KMS-11 (cell line): ENCODE data around the gene ATF7.
"Not testable (repeated sequence)": the region's sequence is repeated elsewhere in the genome, so short reads cannot be mapped to it uniquely, and the experiment has no call there.

ENCODE experiments used
- H2AFZ ChIP-seq: fragments of 200-600 bp; sonication (generic); 2 replicates; pipeline ENCODE4 v1.6.1; 2016; ENCODE audit warnings: antibody characterized with exemption, mixed run types, low read depth
- H3K27ac ChIP-seq: fragments of 200-600 bp; sonication (generic); 2 replicates; pipeline ENCODE4 v1.6.1; 2016; ENCODE audit warnings: mild to moderate bottlenecking, mixed run types
- H3K27me3 ChIP-seq: fragments of 200-600 bp; sonication (generic); 2 replicates; pipeline ENCODE4 v1.6.1; 2017; ENCODE audit warnings: mild to moderate bottlenecking, low read depth, mixed run types, moderate library complexity; ENCODE audit not compliant: insufficient read depth
- H3K36me3 ChIP-seq: fragments of 200-600 bp; sonication (generic); 2 replicates; pipeline ENCODE4 v1.6.1; 2017; ENCODE audit warnings: mild to moderate bottlenecking, mixed run types; ENCODE audit not compliant: insufficient read depth
- H3K4me1 ChIP-seq: fragments of 200-600 bp; sonication (generic); 2 replicates; pipeline ENCODE4 v1.6.1; 2016; ENCODE audit warnings: mild to moderate bottlenecking, low read depth, mixed run types; ENCODE audit not compliant: poor library complexity, severe bottlenecking
- H3K4me2 ChIP-seq: fragments of 200-600 bp; sonication (generic); 2 replicates; pipeline ENCODE4 v1.7.0; 2016; ENCODE audit warnings: mild to moderate bottlenecking, mixed run types
- H3K4me3 ChIP-seq: fragments of 200-600 bp; sonication (generic); IDR thresholded peaks from 2 replicates; pipeline ENCODE4 v1.6.1; 2017; ENCODE audit warnings: low read depth, low read length, mixed read lengths; ENCODE audit not compliant: insufficient read depth
- H3K79me2 ChIP-seq: fragments of 200-600 bp; sonication (generic); 2 replicates; pipeline ENCODE4 v1.6.1; 2016; ENCODE audit warnings: low read depth, mixed run types; ENCODE audit not compliant: insufficient read depth
- H3K9ac ChIP-seq: fragments of 200-600 bp; sonication (generic); 2 replicates; pipeline ENCODE4 v1.6.1; 2016; ENCODE audit warnings: mild to moderate bottlenecking, mixed run types
- H4K20me1 ChIP-seq: fragments of 200-600 bp; sonication (generic); 2 replicates; pipeline ENCODE4 v1.6.1; 2016; ENCODE audit warnings: mild to moderate bottlenecking, mixed run types; ENCODE audit not compliant: insufficient read depth
- TF ChIP-seq, protein P1 (sequence below): fragments of 200-600 bp; sonication (generic); conservative IDR thresholded peaks from 2 replicates; pipeline ENCODE4 v1.6.1; 2017; ENCODE audit warnings: low read depth, mild to moderate bottlenecking, antibody characterized with exemption, low read length, moderate library complexity, mixed read lengths

Gene ATF7

DNA sequence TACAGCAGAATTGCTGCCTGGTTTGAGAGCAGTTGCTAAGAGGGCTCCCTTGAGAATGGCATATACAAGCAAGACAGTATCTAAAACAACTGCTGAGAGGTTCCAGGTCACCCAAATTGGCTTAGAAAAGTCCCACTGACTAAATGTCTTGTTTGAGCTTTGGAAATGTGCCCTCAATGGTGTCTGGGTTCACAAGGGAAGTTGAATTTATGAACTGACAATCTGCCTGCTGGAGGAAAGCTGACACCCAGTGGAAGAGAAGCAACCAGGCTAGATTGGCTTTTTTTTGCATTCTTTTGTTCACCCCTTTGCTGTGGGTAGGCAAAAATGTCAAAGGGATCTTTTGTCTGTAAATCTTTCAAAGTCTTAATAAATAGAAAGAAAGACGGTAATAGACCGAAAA is 74.3 kb downstream of the ATF7 start:
- TF ChIP-seq, protein P1, sequence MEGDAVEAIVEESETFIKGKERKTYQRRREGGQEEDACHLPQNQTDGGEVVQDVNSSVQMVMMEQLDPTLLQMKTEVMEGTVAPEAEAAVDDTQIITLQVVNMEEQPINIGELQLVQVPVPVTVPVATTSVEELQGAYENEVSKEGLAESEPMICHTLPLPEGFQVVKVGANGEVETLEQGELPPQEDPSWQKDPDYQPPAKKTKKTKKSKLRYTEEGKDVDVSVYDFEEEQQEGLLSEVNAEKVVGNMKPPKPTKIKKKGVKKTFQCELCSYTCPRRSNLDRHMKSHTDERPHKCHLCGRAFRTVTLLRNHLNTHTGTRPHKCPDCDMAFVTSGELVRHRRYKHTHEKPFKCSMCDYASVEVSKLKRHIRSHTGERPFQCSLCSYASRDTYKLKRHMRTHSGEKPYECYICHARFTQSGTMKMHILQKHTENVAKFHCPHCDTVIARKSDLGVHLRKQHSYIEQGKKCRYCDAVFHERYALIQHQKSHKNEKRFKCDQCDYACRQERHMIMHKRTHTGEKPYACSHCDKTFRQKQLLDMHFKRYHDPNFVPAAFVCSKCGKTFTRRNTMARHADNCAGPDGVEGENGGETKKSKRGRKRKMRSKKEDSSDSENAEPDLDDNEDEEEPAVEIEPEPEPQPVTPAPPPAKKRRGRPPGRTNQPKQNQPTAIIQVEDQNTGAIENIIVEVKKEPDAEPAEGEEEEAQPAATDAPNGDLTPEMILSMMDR, result peak; percentile 32
- Histone ChIP-seq H3K79me2 (no peaks in the 10 kb centered on the region), H4K20me1 (no peaks in the 10 kb centered on the region), H3K4me3 (peak overlapping the region; percentile 70), H3K36me3 (no peaks in the 10 kb centered on the region), H3K4me1 (peaks cover 47% of the 10 kb centered on the region), H2AFZ (peak overlapping the region; percentile 25), H3K27me3 (no peaks in the 10 kb centered on the region), H3K9ac (peak overlapping the region; percentile 37; the same call in 1 of the 2 replicates), H3K27ac (peak overlapping the region; percentile 67), H3K4me2 (peak overlapping the region; percentile 62)

DNA sequence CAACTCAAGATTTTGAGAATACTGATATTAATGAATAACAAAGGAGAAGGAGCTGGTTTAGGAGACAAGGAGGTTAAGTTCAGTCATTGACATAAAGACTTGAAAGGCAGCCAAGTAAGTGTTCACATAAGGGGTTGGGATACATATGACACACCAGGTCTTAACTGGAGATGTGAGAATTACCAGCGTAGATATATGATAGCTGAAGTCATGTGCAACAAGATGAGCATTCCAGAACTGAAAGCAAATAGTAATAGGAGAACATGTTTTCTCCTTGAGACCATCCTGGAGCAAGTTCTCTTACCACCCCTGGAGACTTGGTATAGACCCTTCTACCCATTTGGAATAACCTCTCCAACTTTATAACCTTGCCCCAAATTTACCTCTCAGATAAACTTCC is 75.6 kb downstream of the ATF7 start:
- no peaks in the 10 kb centered on the region for H3K79me2 ChIP-seq
- H3K36me3 ChIP-seq, result no peaks in the 10 kb centered on the region
- H3K27ac ChIP-seq, result peak overlapping the region; percentile 67; the same call in 1 of the 2 replicates
- no peak overlapping the region; the same call in 1 of the 2 replicates for H3K9ac ChIP-seq
- H3K4me3 ChIP-seq, result no peak overlapping the region
- H4K20me1 ChIP-seq, result no peaks in the 10 kb centered on the region
- no peak overlapping the region for H2AFZ ChIP-seq
- H3K4me2 ChIP-seq, result peak overlapping the region; percentile 62
- peaks cover 53% of the 10 kb centered on the region for H3K4me1 ChIP-seq
- no peaks in the 10 kb centered on the region for H3K27me3 ChIP-seq
- TF ChIP-seq, protein P1, result no peak

DNA sequence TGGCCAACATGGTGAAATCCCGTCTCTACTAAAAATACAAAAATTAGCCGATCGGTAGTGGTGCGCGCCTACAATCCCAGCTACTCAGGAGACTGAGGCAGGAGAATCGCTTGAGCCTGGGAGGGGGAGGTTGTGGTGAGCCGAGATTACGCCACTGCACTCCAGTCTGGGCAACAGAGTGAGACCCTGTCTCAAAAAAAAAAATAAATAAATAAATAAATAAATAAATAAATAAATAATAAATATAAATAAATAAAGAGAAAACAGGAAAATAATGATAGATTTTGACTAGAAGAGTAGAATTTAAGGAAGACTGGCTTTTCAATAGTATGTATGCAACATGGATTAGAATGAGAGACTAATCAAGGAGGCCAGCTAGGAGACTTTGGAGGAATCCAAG is 76.1 kb downstream of the ATF7 start:
- not testable (repeated sequence) for H3K4me3 ChIP-seq, H3K79me2 ChIP-seq, H3K36me3 ChIP-seq, H3K9ac ChIP-seq, H2AFZ ChIP-seq, H3K27me3 ChIP-seq, H4K20me1 ChIP-seq
- peak overlapping the region; percentile 67; the same call in 1 of the 2 replicates for H3K27ac ChIP-seq
- peaks cover 58% of the 10 kb centered on the region for H3K4me1 ChIP-seq
- H3K4me2 ChIP-seq, result peak overlapping the region; percentile 62

DNA sequence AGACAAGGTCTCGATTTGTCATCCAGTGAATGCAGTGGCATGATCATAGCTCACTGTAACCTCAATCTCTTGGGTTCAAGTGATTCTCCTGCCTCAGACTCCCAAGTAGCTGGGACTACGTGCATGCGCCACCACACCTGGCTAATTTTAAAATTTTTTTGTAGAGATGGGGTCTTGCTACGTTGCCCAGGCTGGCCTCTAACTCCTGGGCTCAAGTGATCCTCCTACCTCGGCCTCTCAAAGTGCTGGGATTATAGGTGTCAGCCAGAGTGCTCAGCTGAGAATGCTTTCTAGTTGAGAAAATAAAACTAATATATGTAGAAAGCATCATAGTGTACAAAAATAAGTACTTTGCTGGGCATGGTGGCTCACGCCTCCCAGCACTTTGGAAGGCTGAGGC is 77.8 kb downstream of the ATF7 start:
- not testable (repeated sequence) for H3K4me2 ChIP-seq, H3K79me2 ChIP-seq, H3K36me3 ChIP-seq, H4K20me1 ChIP-seq, H3K27ac ChIP-seq, H2AFZ ChIP-seq, H3K27me3 ChIP-seq, H3K4me3 ChIP-seq, H3K9ac ChIP-seq
- H3K4me1 ChIP-seq, result peaks cover 70% of the 10 kb centered on the region

DNA sequence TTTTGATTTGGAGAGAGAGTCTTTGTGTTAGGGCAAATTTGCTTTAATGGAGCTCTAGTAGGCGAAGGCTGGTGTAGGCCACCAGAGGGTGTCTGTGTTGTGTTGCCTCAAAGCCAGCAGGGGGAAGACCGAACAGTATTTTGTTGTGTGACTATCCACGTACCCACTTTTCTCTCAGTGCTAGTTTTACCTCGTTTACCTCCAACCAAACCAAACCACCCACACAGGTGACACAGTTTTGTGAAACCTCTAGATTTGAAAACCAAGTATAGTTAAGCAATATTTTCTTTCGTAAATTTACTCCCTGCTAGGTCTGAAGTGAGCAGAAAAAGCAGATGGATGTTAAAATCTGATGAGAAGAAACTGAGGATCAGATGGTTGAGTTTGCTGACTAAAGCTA is 82.6 kb downstream of the ATF7 start:
- Histone ChIP-seq H3K4me1 (peaks cover 39% of the 10 kb centered on the region), H3K27me3 (no peaks in the 10 kb centered on the region), H3K27ac (peak overlapping the region; percentile 65), H4K20me1 (no peaks in the 10 kb centered on the region), H3K9ac (peak overlapping the region; percentile 33; the same call in 1 of the 2 replicates), H3K4me2 (peak overlapping the region; percentile 72), H3K36me3 (no peaks in the 10 kb centered on the region), H2AFZ (peak overlapping the region; percentile 46), H3K79me2 (no peaks in the 10 kb centered on the region), H3K4me3 (no peak overlapping the region)
- TF ChIP-seq, protein P1, result peak; percentile 99
